GM19043 (cell line): ENCODE measurements around the gene PRUNE2.

Experiments
- ATAC-seq: cut with Tn5 transposase; IDR thresholded peaks from one replicate; pipeline ENCODE4 v1.9.1; 2021; ENCODE audit warnings: low read depth; ENCODE audit not compliant: unreplicated experiment

PRUNE2 gene

DNA sequence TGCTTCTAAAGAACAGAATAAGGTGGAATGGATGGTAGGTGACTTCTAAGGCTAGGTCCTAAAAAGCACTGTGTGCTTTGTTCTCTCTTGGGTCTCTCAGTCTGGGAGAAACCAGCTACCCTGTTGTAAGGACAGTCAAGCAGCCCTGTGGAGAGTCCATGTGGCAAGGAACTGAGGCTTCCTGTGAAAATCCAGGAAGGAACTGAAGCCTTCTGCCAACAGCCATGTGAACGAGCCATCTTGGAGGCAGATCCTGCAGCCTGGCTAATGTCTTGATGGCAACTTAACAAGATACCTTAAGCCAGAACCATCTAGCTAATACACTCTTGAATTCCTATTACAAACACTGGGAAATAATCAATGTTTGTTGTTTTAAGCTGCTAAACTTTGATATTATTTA lies 241.8 kb downstream of the PRUNE2 start:
- ATAC-seq, result no peak

DNA sequence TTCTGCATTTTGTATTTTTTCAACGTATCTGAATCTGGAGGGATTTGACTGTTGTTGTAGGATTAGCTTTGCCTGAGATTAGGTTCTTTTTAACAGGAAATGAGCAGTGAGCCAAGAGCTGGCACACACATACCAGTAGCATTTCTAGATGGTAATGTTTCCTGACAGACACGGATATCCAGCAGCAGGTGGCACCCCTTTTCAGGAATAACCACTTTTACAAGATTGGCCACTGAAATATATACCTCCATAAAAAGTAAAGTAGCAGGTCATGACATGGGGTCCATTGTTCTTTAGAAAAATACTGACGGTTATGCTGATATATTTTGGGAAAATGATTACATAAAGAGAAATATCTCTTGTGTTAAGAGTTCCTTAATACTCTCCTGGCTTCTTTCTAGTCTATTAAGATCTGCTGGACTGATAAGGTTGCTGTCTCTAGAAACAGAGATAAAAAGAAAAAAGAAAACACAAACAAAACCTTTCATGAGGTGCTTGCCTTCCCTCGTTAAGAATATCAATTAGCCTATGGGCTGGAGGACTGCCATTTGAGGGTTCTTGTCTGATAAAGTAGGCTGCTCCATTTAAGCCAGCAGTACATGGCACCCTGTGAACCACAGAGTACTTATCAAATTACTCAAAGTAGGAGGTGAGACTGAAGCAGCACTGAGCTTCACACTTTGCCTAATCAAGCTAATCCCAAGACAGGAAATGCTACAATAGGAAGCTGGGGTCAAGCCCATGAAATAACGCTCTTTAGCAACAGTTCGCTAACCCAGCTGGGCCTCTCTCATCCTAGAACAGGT lies 243.2 kb downstream of the PRUNE2 start:
- no peak for ATAC-seq

DNA sequence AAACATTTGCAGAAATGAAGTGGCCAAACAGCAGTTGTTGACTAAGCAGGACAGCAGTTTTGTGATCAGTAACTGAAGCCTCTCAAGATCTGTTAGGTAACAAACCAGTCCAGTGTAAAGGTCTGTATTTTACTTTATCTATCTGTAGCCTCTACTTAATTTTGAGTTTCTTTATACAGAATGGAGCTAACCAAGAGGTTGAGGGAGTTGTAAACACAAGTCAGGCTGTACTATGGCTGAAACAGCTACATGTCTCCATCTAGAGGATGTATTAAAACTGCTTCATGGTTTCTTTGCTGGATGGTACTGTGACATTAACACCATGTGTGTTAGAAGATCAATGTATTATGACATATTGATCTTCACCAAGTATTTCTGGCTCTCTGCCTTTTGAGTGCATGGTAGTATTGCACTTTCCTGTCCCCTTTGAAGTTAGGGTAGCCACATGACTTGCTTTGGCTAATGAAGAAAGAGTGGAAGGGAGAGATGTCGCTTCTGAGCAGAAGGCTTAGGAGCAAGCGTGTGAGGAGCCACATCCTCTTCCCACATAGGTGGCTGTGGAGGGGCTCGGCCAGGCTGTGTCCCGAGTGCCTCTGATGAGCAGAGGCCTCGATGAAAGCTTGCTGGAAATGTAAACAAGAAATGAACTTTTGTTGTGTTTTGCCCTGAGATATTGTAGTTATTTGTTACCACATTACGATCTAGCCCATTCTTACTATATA lies 247.2 kb downstream of the PRUNE2 start:
- ATAC-seq, result peak; percentile 83

DNA sequence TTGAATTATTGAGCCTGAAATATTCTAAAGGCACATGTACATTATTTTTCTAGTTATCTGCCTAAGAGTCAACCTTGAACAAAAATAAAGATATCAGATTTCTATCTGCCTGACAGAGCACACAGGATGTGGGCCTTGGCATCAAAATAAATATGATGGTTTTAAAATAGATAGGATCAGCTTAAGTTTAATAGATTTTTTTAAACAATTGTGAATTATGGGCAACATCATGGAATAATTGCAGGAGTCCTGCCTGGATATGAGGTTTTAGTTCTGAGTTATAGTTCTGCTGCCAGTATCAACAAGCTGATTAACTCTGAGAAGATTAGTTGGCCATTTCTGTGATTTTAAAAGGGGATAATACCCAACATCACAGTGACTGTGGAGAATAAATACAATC lies 248.6 kb downstream of the PRUNE2 start:
- ATAC-seq, result no peak

DNA sequence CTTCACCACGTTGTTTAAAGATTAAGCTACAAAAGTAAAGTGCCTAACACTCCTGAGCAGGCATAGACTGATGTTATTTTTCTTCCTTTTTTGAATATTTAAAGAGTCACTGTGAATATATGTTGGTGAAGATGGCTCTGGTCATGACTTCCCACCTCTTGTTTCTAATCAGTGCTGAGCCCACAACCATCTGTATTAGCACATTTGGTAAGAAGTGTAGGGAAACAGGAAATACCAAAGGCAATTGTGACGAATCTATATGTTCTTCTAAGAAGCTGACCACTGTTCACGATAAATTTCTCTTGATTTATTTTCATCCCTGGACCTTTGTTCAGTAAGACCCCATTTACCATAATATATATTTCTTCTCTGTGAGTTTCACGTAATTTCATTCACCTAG lies 249.9 kb downstream of the PRUNE2 start:
- ATAC-seq, result no peak

DNA sequence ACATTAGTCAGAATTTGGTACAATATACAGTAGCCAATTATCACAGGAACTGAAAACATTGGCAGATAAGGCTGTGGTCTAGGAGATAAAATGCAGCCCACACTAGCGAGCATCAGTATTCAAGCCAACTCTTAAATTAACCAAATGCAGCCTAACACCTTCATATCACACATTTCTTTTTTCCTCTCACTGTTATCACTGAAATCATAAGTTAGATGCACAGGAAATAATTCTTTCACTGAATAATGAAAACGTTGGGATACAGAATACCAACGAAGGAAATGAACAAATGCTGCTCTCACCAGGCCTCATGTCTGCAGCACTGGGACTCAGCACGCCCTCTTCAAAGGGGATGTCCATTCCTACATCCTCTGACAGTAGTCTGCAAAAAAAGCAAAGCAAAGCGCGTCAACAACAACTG lies 250.8 kb downstream of the PRUNE2 start:
- ATAC-seq, result no peak

DNA sequence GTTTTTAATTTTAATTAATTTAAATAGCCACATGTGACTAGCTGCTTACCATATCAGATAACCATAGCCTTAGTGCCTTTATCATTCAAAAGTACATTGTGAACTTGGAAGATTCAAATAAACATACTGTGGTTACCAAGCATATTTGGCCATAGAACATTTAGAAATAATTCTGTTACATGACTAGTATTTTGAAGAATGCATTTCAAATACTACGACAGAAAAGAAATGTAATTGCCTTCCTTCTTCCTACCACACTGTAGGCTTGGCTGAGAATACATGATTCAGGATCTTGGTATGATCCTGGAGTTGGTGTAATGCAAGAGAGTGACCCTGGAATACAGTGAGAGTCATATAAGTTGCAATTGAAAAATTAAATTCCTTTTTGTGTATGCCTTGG lies 251.3 kb downstream of the PRUNE2 start:
- no peak for ATAC-seq

DNA sequence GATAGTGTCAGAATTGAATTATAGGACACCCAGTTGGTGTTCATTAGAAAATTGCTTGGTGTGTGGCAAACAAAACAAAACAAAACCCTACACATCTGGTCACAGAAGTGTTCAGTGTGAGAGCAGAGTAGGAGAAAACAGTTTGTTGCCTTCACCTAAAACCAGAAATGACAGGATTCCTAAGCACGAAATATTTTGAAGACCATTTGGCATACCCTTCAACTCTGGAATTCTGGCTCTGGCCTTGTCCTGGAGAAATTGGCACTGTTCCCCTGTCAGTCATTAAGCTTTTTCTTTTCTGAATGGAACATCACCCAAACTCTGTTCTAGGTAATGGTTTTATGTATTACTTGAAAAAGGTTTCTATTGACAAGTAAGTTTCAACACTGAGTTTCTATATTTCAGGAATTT lies 251.9 kb downstream of the PRUNE2 start:
- no peak for ATAC-seq

DNA sequence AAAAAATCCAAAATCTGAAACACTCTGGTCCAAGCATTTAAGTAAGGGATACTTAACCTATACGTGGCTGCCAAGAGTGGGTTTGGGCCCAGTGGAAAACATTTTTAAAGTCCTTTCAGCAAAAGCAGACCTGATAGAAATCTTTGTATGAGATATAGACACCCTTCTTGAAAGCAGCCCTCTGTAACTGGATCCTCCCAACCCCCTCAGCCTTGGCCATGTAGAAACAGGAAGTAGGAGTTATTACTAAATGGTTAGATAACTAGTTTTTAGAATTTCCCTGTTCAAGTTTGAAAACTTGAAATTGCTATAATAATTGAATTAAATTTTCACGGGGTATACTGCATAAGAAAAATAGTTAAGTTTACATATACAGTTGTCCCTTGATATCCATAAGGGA lies 253.0 kb downstream of the PRUNE2 start:
- no peak for ATAC-seq

DNA sequence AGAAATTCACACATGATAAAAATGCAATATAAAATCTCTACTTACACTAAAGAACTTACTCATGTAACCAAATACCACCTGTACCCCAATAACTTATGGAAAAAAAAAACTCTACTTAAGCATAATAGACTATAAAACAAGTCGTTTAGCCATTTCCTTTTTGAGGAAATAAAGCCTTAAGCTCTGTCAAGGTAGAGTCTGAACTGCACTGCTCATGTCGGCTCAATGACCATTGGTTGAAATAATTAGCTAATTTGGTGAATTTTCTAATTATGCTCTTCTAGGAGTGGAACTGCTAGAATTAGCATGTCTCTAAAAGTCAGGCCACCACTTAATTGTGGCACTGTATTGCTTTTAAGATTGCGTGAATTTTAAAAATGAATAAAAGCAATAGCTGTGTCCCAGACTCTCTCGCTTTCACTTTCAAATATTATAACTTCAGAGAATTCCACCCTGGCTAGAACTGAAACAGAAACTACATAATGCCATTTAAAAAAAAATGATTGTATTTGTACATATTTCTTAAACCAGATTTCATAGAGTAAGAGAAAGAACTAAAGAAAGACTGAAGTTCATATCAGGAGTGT lies 254.7 kb downstream of the PRUNE2 start:
- no peak for ATAC-seq

DNA sequence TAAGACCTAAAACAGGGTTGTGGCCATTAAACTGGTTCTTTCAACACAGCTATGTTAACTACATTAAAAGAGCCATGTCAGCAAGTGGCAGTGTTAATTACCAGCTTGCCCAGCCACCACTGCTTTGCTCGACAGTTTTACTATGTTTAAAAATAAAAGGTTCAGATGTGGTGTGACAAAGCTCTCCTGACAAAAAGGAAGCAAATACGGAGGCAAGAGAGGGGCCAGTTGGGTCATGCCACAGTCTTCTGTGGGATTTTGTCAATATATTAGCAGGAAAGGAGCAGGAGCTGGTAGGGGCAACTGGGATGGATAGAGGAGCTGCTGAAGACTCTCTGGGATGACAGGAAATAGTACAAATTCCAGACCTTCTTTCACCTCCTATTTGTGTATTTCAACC lies 255.2 kb downstream of the PRUNE2 start:
- no peak for ATAC-seq

DNA sequence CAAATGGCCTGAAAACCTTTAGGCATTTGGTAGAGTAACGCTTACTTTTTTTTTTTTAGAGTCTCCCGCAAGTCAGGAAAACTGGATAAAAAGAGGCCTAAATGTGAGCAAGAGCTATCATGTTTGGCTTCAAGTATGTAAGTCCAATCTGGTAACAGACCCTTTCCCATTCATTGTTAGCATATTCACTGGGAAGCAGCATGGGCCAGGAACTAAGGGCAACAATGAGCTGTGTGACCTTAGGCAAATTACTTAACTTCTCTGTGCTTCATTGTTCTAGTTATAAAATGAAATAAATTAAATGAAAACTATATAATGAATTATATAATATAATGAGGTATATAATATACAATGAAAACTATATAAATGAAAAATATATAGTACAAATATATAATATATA lies 256.0 kb downstream of the PRUNE2 start:
- ATAC-seq, result no peak

DNA sequence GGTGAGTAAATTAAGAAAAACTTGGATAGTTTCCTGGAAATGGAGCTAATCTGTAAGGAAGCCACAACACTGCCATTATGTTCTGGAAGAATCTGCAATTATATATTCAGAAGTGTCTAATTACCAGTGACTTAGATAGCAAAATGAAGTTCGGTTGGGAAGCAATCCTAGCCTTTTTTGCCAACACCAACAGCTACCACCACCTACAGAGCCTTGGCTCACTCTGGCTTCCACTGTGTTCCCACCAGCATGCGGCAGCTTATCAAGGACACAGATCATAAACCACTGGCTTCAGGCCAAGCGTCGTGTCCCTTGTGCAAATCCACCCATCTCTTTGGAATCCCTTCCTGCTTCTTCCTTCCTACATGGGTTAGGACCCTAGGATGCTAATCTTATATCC lies 259.7 kb downstream of the PRUNE2 start:
- ATAC-seq, result no peak

DNA sequence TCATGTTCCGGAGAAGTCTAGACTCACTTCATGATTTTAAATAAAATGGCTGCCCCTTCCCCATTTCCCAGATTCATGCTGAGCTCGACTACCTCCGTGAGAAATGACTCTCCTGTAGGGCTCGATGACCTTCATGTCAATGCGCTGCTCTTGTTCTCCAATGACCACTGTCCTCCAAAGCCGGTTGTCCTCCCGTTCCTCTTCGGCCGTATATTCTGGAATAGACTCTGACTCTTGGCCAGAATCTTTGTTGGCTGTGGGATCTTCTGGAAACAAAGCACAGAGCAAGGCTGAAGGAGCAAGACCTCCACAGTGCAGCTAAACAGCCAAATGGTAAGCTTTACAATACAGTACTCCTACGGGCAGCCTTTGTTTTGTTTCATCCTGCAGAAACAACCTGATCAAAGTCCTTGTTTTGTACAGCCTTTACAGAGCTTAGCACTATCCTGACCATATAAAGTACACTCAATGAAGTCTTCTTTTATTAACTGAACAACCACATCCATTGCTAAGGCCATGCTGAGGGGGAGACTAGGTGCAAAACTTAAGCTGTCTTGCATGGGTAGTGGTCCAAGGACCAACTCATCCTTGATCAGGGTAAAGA lies 261.2 kb downstream of the PRUNE2 start:
- ATAC-seq, result no peak

DNA sequence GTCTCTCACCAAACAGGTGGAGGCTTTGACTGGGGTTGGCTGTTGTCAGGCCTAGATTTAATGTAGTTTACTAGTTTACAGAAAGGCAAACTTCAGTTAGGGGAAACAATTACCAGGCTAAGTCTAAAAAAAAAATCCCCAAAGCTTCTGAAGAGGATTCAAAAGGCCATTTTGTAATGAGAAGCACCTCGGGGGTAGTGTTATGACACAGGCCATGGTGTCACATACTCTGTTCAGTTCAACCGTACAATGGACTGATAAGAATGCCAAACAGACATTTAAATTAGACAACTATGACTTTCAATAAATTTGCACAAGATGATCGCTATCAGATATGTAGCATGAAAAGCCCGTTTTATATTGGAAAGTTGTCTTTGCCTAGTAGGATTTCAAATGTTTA lies 261.7 kb downstream of the PRUNE2 start:
- peak; percentile 10 for ATAC-seq

DNA sequence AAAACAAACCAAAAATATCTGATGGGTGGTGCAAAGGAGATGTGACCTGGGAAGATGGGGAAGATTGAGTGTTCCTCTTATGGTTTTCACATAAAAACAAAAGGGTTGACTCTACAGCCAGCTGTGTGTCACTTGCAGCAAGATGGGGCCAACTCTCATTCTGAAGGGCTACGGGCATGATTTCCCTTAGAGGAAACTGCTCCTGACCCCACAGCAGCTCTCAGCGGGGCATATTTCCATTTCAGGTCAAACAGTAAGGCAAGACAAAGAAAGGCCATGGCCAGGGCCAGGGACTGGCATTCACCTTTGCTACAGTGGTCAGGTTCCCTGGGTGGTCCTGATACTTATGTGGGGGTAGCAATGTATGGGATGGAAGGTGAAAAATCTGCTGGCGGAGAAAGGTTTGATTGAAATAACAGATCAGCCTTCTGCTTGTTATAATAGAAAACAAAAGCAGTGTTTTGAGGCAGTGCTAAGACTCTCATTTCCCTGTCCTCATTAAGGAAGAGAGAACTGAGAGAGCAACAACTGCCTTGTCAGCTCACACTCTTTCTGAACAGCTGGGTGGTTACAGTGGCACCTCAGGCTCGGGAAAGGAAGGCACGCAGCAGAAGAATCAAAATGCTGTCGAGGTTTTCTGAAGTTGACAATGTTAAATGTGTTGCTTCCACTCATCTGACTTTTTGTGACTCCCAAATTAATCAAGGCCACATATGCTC lies 262.4 kb downstream of the PRUNE2 start:
- peak; percentile 95 for ATAC-seq

DNA sequence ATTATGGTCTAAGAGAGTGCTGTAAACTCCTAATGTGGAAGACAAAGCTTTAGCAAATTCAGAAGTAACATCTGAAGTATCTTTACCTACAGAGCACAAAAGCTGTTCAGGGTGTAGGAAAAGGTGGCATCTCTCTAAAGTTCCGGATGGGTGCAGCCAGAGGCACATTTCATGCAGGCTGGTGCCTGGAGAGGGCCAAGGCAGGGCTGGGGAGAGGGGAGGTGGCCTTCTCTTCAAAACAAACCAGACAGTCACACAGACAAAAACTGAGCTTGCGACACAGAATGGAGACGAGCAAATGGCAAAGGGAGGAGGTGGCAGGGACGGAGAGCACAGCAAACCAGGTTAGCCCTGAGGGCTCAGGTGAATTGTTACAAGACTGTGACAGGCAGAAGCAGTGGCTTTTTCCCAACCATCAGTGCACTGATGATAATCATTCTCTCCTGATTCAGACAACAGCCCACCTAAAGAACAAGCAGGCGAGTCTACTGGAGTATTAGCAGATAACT lies 263.2 kb downstream of the PRUNE2 start:
- ATAC-seq, result no peak

DNA sequence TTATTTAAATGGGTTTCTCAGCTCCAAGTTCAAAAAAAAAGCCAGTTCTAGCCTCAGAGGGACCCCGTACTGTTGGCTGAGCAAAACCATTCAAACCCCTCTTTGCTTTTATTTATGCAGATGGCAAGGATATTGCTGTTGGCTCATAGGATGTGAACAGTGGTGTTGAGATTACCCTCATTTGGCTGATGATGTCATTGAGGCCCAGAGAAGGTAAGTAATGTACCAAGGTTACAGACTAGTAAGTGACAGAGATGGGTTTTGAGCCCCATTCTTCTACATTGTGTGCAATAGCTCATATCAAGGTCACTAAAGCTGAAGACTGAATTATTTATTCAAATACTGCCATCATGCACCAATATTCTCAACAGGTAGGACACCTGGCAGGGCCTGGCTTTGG lies 263.8 kb downstream of the PRUNE2 start:
- ATAC-seq, result no peak

DNA sequence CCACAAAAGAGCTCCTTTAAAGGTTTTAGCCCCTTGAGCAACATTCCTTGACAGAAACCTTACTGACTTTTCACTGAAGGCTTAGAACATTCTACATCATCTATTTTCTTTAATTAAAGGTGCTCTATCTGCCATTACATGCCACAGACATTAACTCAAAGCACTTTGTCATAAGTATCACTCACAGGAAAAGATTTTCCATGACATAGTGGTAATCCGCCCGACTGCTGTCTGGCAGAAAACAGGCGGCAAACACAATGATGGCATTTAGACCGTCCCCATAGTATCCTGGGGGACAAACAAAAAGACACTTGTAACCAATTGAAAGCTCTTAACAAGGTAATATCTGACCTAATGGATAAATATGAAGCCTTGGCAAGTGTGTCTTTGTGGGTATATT lies 267.9 kb downstream of the PRUNE2 start:
- no peak for ATAC-seq

DNA sequence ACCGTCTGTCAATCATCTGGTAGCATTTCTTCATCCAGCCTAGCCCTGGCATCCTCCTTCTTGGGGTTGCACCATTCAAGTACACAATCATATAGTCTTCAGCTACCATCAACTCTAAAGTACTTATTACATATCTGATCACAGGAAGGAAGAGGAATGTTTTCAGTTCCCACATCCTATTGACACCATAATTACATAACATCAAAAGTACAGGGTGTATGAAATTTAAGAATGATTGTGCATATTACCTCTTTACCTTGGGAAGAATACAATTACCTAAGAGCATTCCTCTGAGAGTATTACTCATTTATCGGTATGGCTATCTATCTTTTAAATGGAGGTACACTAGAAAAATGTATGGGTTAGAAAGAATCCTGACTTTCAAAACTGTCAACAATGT lies 268.5 kb downstream of the PRUNE2 start:
- no peak for ATAC-seq
